Measurements from ENCODE around the gene DMRTB1. TPM values are rescaled to one million over a fixed set of nuclear protein-coding genes. Genes with fewer than 3 reads are reported as not detected.
A peak's percentile ranks its signal among the peaks of the same experiment; 100 is the strongest.

DMRTB1 gene
- total RNA-seq (2021; fragmentation: NEBNext Ultra II Directional; extraction: Animal tissue kit (Norgen Biotek cat#: 25700)) (0.17 and 0.35 TPM in 2 replicates), polyA plus RNA-seq (2011; rRNA removed) (0.06 and 0.22 TPM in 2 replicates), polyA minus RNA-seq (2011; rRNA and poly(A)+ RNA removed) (not detected in 2 replicates)
- polyA plus RNA-seq (2011; cell fraction: cytosol; rRNA removed): 0.14 TPM
- polyA plus RNA-seq (2011; cell fraction: nucleus; rRNA removed): not detected
- 0.11 to 0.15 TPM in 2 of 4 replicates, not detected in the others for polyA plus RNA-seq (2012, experiment 1 of 2)
- polyA plus RNA-seq (2012, experiment 2 of 2): not detected
- 0.49 TPM for polyA plus RNA-seq (2013, experiment 1 of 2)
- polyA plus RNA-seq (2013, experiment 2 of 2): 0.40 TPM
- polyA minus RNA-seq (2011; cell fraction: cytosol; rRNA and poly(A)+ RNA removed): not detected
- not detected for polyA minus RNA-seq (2011; cell fraction: nucleus; rRNA and poly(A)+ RNA removed)
- long read RNA-seq, experiment 1: 0 reads
- long read RNA-seq, experiment 2: 0 reads

GRCh38 chr1:53459321-53460175 lies at the start of gene DMRTB1:
Gene DMRTB1, plus strand, starts transcription at chr1:53459399. Its CDS starts 55 bp downstream, at chr1:53459454.
- CTCF ChIA-PET (ENCODE audit: partially characterized antibody): interaction anchor here (0.8 to 16.5 kb wide), 6 partner anchors 5 to 66 kb away, joined by 3 to 248 read pairs (median 8); partner anchors contain the start of gene DMRTB1
- TF ChIP-seq FOSL1 (IDR thresholded peaks at IDR 0.05; ENCODE audit: insufficient read depth, low read depth, low read length) (no peak), USF2 (IDR thresholded peaks at IDR 0.05; ENCODE audit: low read length) (no peak), POU5F1 (IDR thresholded peaks at IDR 0.05; ENCODE audit: low read depth, low read length) (no peak), YY1 (IDR thresholded peaks at IDR 0.05; ENCODE audit: low read depth, low read length) (no peak), ATF3 (IDR thresholded peaks at IDR 0.05; ENCODE audit: insufficient read depth, low read depth, low read length) (no peak)

More at GRCh38 chr1:53459321-53460175, at the start of gene DMRTB1:
- Histone ChIP-seq H3K4ac (replicated peaks; ENCODE audit: insufficient read length, low read depth, low read length) (no peak within 1 kb of the TSS), H3K23me2 (ENCODE audit: low read depth, low read length) (no peaks in the 10 kb centered on the region), H2BK12ac (ENCODE audit: low read depth, low read length) (peak within 1 kb of the TSS; percentile 91; the same call in 1 of the 2 replicates), H4K20me1 (replicated peaks in 1 of 2; ENCODE audit: control insufficient read depth in 1 of 2, insufficient read depth in 2 of 2, low read length in 2 of 2) (no peaks in the 10 kb centered on the region), H2AK5ac (ENCODE audit: low read depth, low read length) (no peak within 1 kb of the TSS), H3K27me3 (replicated peaks in 1 of 4; ENCODE audit: control insufficient read depth in 3 of 4, extremely low read depth in 1 of 4, insufficient read depth in 3 of 4, low read length in 3 of 4) (peaks cover 0 to 4% (median 0%) of the 10 kb centered on the region in 4 experiments; a peak in 1 of 7 replicates), H3K79me1 (ENCODE audit: low read depth, low read length) (no peaks in the 10 kb centered on the region), H3K56ac (replicated peaks; ENCODE audit: insufficient read length, low read depth, low read length) (no peak within 1 kb of the TSS), H3K4me3 (ENCODE audit: extremely low read depth in 1 of 4, insufficient read depth in 2 of 4, low read depth in 3 of 4, low read length in 4 of 4) (no peak within 1 kb of the TSS), H2BK5ac (ENCODE audit: low read depth, low read length) (0 out of 2 replicates have a peak within 1 kb of the TSS, but pooled peaks have one; percentile 44), H2AFZ (ENCODE audit: low read length) (no peak within 1 kb of the TSS), H4K91ac (replicated peaks; ENCODE audit: insufficient read length, low read length) (peak within 1 kb of the TSS; percentile 79), H3K23ac (ENCODE audit: insufficient read length) (no peak within 1 kb of the TSS), H2BK15ac (ENCODE audit: low read length) (peak within 1 kb of the TSS; percentile 25; the same call in 1 of the 2 replicates), H3K27ac (ENCODE audit: low read depth, low read length) (no peak within 1 kb of the TSS), H3K18ac (ENCODE audit: extremely low read depth, low read length) (no peak within 1 kb of the TSS), H2BK120ac (replicated peaks; ENCODE audit: low read depth, low read length) (no peak within 1 kb of the TSS), H4K5ac (ENCODE audit: insufficient read length, low read depth, low read length) (no peak within 1 kb of the TSS), H3K9me3 (ENCODE audit: insufficient read depth in 2 of 2, low read depth in 1 of 2, low read length in 1 of 2) (peaks cover 0 to 2% of the 10 kb centered on the region in 2 experiments; a peak in 1 of 4 replicates), H3K4me1 (replicated peaks in 1 of 4; ENCODE audit: control insufficient read depth in 3 of 4, insufficient read depth in 4 of 4, low read length in 3 of 4) (no peaks in the 10 kb centered on the region; a peak in 3 of 7 replicates), H4K8ac (ENCODE audit: extremely low read depth, insufficient read depth, low read length) (no peak within 1 kb of the TSS), H3K79me2 (ENCODE audit: control insufficient read depth in 1 of 2, insufficient read depth in 2 of 2, low read length in 2 of 2) (no peaks in the 10 kb centered on the region), H3K36me3 (ENCODE audit: control insufficient read depth in 2 of 4, insufficient read depth in 4 of 4, low read length in 3 of 4) (no peaks in the 10 kb centered on the region), H3K4me2 (ENCODE audit: insufficient read depth in 1 of 2, low read depth in 2 of 2, low read length in 2 of 2) (no peak within 1 kb of the TSS), H2BK20ac (ENCODE audit: low read length) (peak within 1 kb of the TSS; percentile 80; the same call in 1 of the 2 replicates), H3K9ac (replicated peaks in 1 of 4; ENCODE audit: extremely low read depth in 1 of 4, low read depth in 3 of 4, low read length in 3 of 4) (no peak within 1 kb of the TSS), H3K14ac (ENCODE audit: insufficient read length) (no peak within 1 kb of the TSS)
- POLR2A ChIA-PET (ENCODE audit: partially characterized antibody): interaction anchor here (1.7 to 1.8 kb wide), 2 partner anchors 11 kb away, joined by 4 to 8 read pairs; no protein-coding TSS in a partner anchor
- FAIRE-seq (no peak), DNase-seq (ENCODE audit: low read depth in 1 of 2, low spot score in 2 of 2) (no peak)
- WGBS, 2 experiments (ENCODE audit: extremely low coverage in 1 of 2, insufficient coverage in 1 of 2, insufficient read length in 1 of 2, insufficient replicate concordance in 2 of 2, low coverage in 1 of 2, low lambda C conversion rate in 2 of 2, missing lambda C conversion rate in 1 of 2): 95% methylated on average over 53 of the region's 82 CpGs; no CpG with 5 or more reads in 1 of the 2 experiments
